Peyer's patch (tissue), 4 donors: ENCODE measurements around the gene NIPBL. TPM values are rescaled to one million over a fixed set of nuclear protein-coding genes. Genes with fewer than 3 reads are reported as not detected.
A peak's percentile ranks its signal among the peaks of the same experiment; 100 is the strongest.

Source experiments
- DNase-seq, 3 donors: peaks; one replicate each; pipeline ENCODE4 v3.0.0-alpha.2; 2017 to 2019
- H3K27ac ChIP-seq, 4 donors: fragments of 200-600 bp; sonication (generic); one replicate each; pipeline ENCODE4 v1.5.1; 2016 to 2019
- H3K27me3 ChIP-seq, 2 donors: fragments of 200-600 bp; sonication (generic); one replicate each; pipeline ENCODE4 v1.5.1; 2019
- H3K36me3 ChIP-seq, 3 donors: fragments of 200-600 bp; sonication (generic); one replicate each; pipeline ENCODE4 v1.5.1; 2016 to 2019
- H3K4me1 ChIP-seq, 4 donors: fragments of 200-600 bp; sonication (generic); one replicate each; pipeline ENCODE4 v1.5.1; 2016 to 2019
- H3K4me3 ChIP-seq, 4 donors: fragments of 200-600 bp; sonication (generic); 1 replicate in 3 of 4; 2 replicates in 1 of 4; pipeline ENCODE4 v1.5.1; 2016 to 2019; ENCODE audit warnings: mild to moderate bottlenecking in 1 of 4
- H3K9me3 ChIP-seq, 4 donors: fragments of 200-600 bp; sonication (generic); one replicate each; pipeline ENCODE4 v1.5.1; 2016 to 2019; ENCODE audit warnings: mild to moderate bottlenecking in 1 of 4
- POLR2A ChIP-seq, 2 donors: fragments of 450-650 bp; IDR thresholded peaks; one replicate each; pipeline ENCODE4 v1.5.1; 2017; ENCODE audit warnings: antibody characterized with exemption in 2 of 2, mild to moderate bottlenecking in 2 of 2, moderate library complexity in 2 of 2
- total RNA-seq, 4 donors: library from RNA; depleted of rRNA; stranded (reverse); fragments of >200 nt; gene quantifications; one replicate each; pipeline ENCODE4 v1.1.0, GENCODE V29; 2016
- TF ChIP-seq, protein P1 (sequence below), 6 experiments: fragments of 450-650 bp in 4 of 6; fragments of 200-600 bp in 2 of 6; sonication (generic) in 1 of 6; IDR thresholded peaks; one replicate each; pipeline ENCODE4 v1.5.1; 2017 to 2019; ENCODE audit warnings: antibody characterized with exemption in 6 of 6, mild to moderate bottlenecking in 3 of 6, moderate library complexity in 1 of 6

NIPBL gene
- total RNA-seq: 100 to 1,000 TPM in 1 of 4 donors, 10 to 100 TPM in 3; 48.7 to 109 (median 68.8) TPM

GRCh38 chr5:36876299-36876964, at the start of gene NIPBL:
NIPBL (plus strand) TSS chr5:36876769; CDS start chr5:36953697, 76,928 bp downstream.
- Histone ChIP-seq H3K36me3 (no peaks in the 10 kb centered on the region), H3K9me3 (no peaks in the 10 kb centered on the region), H3K27ac (peak within 1 kb of the TSS; percentile 92 to 98 (median 96)), H3K4me1 (peaks cover 0 to 36% (median 3%) of the 10 kb centered on the region in 4 donors), H3K4me3 (peak within 1 kb of the TSS; percentile 84 to 89 (median 88)), H3K27me3 (no peaks in the 10 kb centered on the region)
- DNase-seq: peak; percentile 91 to 96 (median 93)
- TF ChIP-seq POLR2A (IDR thresholded peaks at IDR 0.05): peak; percentile 64 to 75
- TF ChIP-seq, protein P1, sequence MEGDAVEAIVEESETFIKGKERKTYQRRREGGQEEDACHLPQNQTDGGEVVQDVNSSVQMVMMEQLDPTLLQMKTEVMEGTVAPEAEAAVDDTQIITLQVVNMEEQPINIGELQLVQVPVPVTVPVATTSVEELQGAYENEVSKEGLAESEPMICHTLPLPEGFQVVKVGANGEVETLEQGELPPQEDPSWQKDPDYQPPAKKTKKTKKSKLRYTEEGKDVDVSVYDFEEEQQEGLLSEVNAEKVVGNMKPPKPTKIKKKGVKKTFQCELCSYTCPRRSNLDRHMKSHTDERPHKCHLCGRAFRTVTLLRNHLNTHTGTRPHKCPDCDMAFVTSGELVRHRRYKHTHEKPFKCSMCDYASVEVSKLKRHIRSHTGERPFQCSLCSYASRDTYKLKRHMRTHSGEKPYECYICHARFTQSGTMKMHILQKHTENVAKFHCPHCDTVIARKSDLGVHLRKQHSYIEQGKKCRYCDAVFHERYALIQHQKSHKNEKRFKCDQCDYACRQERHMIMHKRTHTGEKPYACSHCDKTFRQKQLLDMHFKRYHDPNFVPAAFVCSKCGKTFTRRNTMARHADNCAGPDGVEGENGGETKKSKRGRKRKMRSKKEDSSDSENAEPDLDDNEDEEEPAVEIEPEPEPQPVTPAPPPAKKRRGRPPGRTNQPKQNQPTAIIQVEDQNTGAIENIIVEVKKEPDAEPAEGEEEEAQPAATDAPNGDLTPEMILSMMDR (IDR thresholded peaks at IDR 0.05): peak in 1 of 6 experiments; percentile 12

DNA sequence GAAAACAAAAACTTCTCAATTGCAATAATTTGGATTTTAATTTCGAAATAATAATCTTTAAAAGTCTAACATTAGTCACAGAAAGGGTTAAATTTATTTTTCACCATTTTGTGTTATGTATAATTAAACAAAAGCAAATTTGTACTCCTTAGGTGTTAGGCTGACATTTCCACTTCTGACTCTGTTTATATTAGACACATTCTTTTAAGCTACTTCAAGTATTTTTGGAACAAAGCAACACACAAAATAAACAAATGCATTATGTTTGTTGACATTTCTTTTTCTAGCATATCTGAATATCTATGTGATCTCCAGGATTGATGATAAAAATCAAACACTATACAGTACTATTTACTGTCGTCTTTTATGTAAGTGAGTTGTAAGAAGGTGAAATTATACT, 44.3 kb upstream of the NIPBL start:
- no peaks in the 10 kb centered on the region for H3K27me3 ChIP-seq
- H3K9me3 ChIP-seq: no peaks in the 10 kb centered on the region
- no peak overlapping the region for H3K4me3 ChIP-seq
- no peaks in the 10 kb centered on the region for H3K4me1 ChIP-seq
- no peak for TF ChIP-seq POLR2A (IDR thresholded peaks at IDR 0.05)
- TF ChIP-seq, protein P1 (IDR thresholded peaks at IDR 0.05): no peak
- H3K36me3 ChIP-seq: no peaks in the 10 kb centered on the region
- H3K27ac ChIP-seq: no peak overlapping the region
- DNase-seq: no peak

DNA sequence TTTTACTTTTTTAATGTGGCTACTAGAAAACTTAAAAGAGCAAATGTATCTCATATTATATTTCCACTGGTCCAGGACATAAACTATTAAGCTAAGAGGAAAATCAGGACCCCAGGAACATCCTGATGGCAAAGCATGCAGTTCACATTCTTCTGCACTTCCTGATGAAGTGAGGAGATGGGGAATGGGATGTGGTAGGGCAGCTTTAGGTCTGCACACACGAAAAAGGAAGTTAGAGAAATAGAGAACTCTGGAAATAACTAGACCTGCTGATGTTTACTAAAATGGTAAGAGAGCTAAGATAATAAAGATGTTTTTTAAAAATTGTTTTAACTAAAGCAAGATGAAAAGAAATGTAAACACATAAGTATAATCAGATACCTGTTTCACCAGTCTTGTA, 39.7 kb upstream of the NIPBL start:
- Histone ChIP-seq H3K27me3 (no peaks in the 10 kb centered on the region), H3K4me1 (no peaks in the 10 kb centered on the region), H3K36me3 (no peaks in the 10 kb centered on the region), H3K4me3 (no peak overlapping the region), H3K9me3 (no peaks in the 10 kb centered on the region), H3K27ac (no peak overlapping the region)
- TF ChIP-seq, protein P1 (IDR thresholded peaks at IDR 0.05): no peak
- TF ChIP-seq POLR2A (IDR thresholded peaks at IDR 0.05): no peak
- no peak for DNase-seq

GRCh38 chr5:36839489-36840476, 36.8 kb upstream of the NIPBL start:
- no peaks in the 10 kb centered on the region for H3K4me1 ChIP-seq
- no peak for TF ChIP-seq POLR2A (IDR thresholded peaks at IDR 0.05)
- TF ChIP-seq, protein P1 (IDR thresholded peaks at IDR 0.05): no peak
- H3K9me3 ChIP-seq: no peaks in the 10 kb centered on the region
- no peak overlapping the region for H3K27ac ChIP-seq
- H3K4me3 ChIP-seq: no peak overlapping the region
- H3K36me3 ChIP-seq: no peaks in the 10 kb centered on the region
- no peak for DNase-seq
- no peaks in the 10 kb centered on the region for H3K27me3 ChIP-seq

DNA sequence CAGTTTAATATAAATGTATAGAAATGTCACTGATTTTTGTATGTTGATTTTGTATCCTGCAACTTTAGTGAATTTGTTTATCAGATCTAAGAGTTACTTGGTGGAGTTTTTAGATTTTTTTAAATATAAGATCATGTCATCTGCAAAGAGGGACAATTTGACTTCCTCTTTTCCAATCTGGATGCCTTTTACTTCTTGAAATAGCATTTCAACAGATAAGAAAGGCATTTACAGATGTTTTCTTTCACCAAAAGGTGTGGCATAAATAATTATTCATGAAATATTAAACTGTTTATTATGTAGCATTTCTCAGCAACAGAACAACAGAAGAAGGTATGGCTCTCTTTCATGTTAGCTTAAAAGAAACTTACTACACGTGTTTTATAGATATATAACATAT, 34.9 kb upstream of the NIPBL start:
- H3K9me3 ChIP-seq: no peaks in the 10 kb centered on the region
- H3K4me3 ChIP-seq: no peak overlapping the region
- no peaks in the 10 kb centered on the region for H3K36me3 ChIP-seq
- no peaks in the 10 kb centered on the region for H3K4me1 ChIP-seq
- H3K27me3 ChIP-seq: no peaks in the 10 kb centered on the region
- no peak for DNase-seq
- TF ChIP-seq, protein P1 (IDR thresholded peaks at IDR 0.05): no peak
- no peak for TF ChIP-seq POLR2A (IDR thresholded peaks at IDR 0.05)
- H3K27ac ChIP-seq: no peak overlapping the region
